ENCODE results near the gene CALML6.

Gene CALML6

GRCh38 chr1:1918901-1919303, 3.8 kb downstream of the CALML6 start, which contains the start of gene TMEM52:
Gene TMEM52 (minus strand): TSS chr1:1919279. CDS start chr1:1919265, 14 bp downstream.
- H3K4me1 ChIP-seq (ENCODE audit: insufficient read depth, low read length, severe bottlenecking), result peaks cover 9% of the 10 kb centered on the region
- TF ChIP-seq CTCF (IDR thresholded peaks at IDR 0.05; ENCODE audit: low read length) (peak; percentile 14; the same call in 1 of the 2 replicates), EZH2 (IDR thresholded peaks at IDR 0.05; ENCODE audit: borderline replicate concordance, low read length) (no peak)
- no peaks in the 10 kb centered on the region for H3K36me3 ChIP-seq (ENCODE audit: insufficient read depth, low read length)
- no peaks in the 10 kb centered on the region for H3K9me3 ChIP-seq (ENCODE audit: low read length)
- H3K9me2 ChIP-seq (ENCODE audit: low read depth, low read length), result no peaks in the 10 kb centered on the region
- H3K27me3 ChIP-seq (ENCODE audit: insufficient read depth, low read length), result peaks cover 4% of the 10 kb centered on the region; the same call in 1 of the 2 replicates
- peak within 1 kb of the TSS; percentile 64 for H3K4me3 ChIP-seq (ENCODE audit: low read depth, low read length, poor library complexity, severe bottlenecking)
- H3K9ac ChIP-seq (ENCODE audit: low read length), result no peak within 1 kb of the TSS; the same call in 1 of the 2 replicates
- no peaks in the 10 kb centered on the region for H4K20me1 ChIP-seq (ENCODE audit: insufficient read depth, low read length)
- H3K27ac ChIP-seq (ENCODE audit: low read depth, low read length, poor library complexity, severe bottlenecking), result no peak within 1 kb of the TSS
- no peaks in the 10 kb centered on the region for H3F3A ChIP-seq (ENCODE audit: insufficient read depth, low read length)
- no peak within 1 kb of the TSS for H2AFZ ChIP-seq (ENCODE audit: low read length)
- H3K4me2 ChIP-seq (ENCODE audit: low read length), result peak within 1 kb of the TSS; percentile 83
- no peaks in the 10 kb centered on the region for H3K79me2 ChIP-seq (ENCODE audit: insufficient read depth, low read length)

GRCh38 chr1:1919304-1920056, 4.4 kb downstream of the CALML6 start:
- H3K27ac ChIP-seq (ENCODE audit: low read depth, low read length, poor library complexity, severe bottlenecking), result no peak overlapping the region
- TF ChIP-seq CTCF (IDR thresholded peaks at IDR 0.05; ENCODE audit: low read length), result no peak
- TF ChIP-seq EZH2 (IDR thresholded peaks at IDR 0.05; ENCODE audit: borderline replicate concordance, low read length), result no peak

GRCh38 chr1:1920057-1920607, 5.1 kb downstream of the CALML6 start:
- H4K20me1 ChIP-seq (ENCODE audit: insufficient read depth, low read length), result no peaks in the 10 kb centered on the region
- no peaks in the 10 kb centered on the region for H3K9me2 ChIP-seq (ENCODE audit: low read depth, low read length)
- no peak overlapping the region for H3K4me3 ChIP-seq (ENCODE audit: low read depth, low read length, poor library complexity, severe bottlenecking)
- no peak overlapping the region for H3K9ac ChIP-seq (ENCODE audit: low read length)
- peaks cover 9% of the 10 kb centered on the region for H3K4me1 ChIP-seq (ENCODE audit: insufficient read depth, low read length, severe bottlenecking)
- peaks cover 4% of the 10 kb centered on the region; the same call in 1 of the 2 replicates for H3K27me3 ChIP-seq (ENCODE audit: insufficient read depth, low read length)
- no peaks in the 10 kb centered on the region for H3F3A ChIP-seq (ENCODE audit: insufficient read depth, low read length)
- no peaks in the 10 kb centered on the region for H3K36me3 ChIP-seq (ENCODE audit: insufficient read depth, low read length)
- TF ChIP-seq CTCF (IDR thresholded peaks at IDR 0.05; ENCODE audit: low read length) (no peak), EZH2 (IDR thresholded peaks at IDR 0.05; ENCODE audit: borderline replicate concordance, low read length) (no peak)
- H2AFZ ChIP-seq (ENCODE audit: low read length), result no peak overlapping the region
- H3K9me3 ChIP-seq (ENCODE audit: low read length), result no peaks in the 10 kb centered on the region
- H3K4me2 ChIP-seq (ENCODE audit: low read length), result peak overlapping the region; percentile 56
- no peak overlapping the region for H3K27ac ChIP-seq (ENCODE audit: low read depth, low read length, poor library complexity, severe bottlenecking)
- H3K79me2 ChIP-seq (ENCODE audit: insufficient read depth, low read length), result no peaks in the 10 kb centered on the region

More at GRCh38 chr1:1919304-1920056, 4.4 kb downstream of the CALML6 start:
- peaks cover 4% of the 10 kb centered on the region; the same call in 1 of the 2 replicates for H3K27me3 ChIP-seq (ENCODE audit: insufficient read depth, low read length)
- H3K4me2 ChIP-seq (ENCODE audit: low read length), result peak overlapping the region; percentile 83
- no peak overlapping the region; the same call in 1 of the 2 replicates for H3K9ac ChIP-seq (ENCODE audit: low read length)
- H3K9me2 ChIP-seq (ENCODE audit: low read depth, low read length), result no peaks in the 10 kb centered on the region
- H3K79me2 ChIP-seq (ENCODE audit: insufficient read depth, low read length), result no peaks in the 10 kb centered on the region
- H2AFZ ChIP-seq (ENCODE audit: low read length), result no peak overlapping the region
- no peaks in the 10 kb centered on the region for H3K9me3 ChIP-seq (ENCODE audit: low read length)
- peak overlapping the region; percentile 64 for H3K4me3 ChIP-seq (ENCODE audit: low read depth, low read length, poor library complexity, severe bottlenecking)
- no peaks in the 10 kb centered on the region for H3F3A ChIP-seq (ENCODE audit: insufficient read depth, low read length)
- H3K36me3 ChIP-seq (ENCODE audit: insufficient read depth, low read length), result no peaks in the 10 kb centered on the region
- peaks cover 9% of the 10 kb centered on the region for H3K4me1 ChIP-seq (ENCODE audit: insufficient read depth, low read length, severe bottlenecking)
- H4K20me1 ChIP-seq (ENCODE audit: insufficient read depth, low read length), result no peaks in the 10 kb centered on the region

All from OCI-LY1 (cell line).